ENCODE data around the gene IL34.

The IL34 gene

GRCh38 chr16:70657956-70658355 lies 11.6 kb downstream of the IL34 start:
- TF ChIP-seq CTCF (IDR thresholded peaks at IDR 0.05; ENCODE audit: insufficient read depth, low read length, poor library complexity, severe bottlenecking) (no peak), EZH2phosphoT487 (conservative IDR thresholded peaks at IDR 0.05; ENCODE audit: low read length) (no peak)
- no peak overlapping the region for H3K4me3 ChIP-seq (ENCODE audit: insufficient read depth, low read length, poor library complexity, severe bottlenecking)

GRCh38 chr16:70658921-70659320 lies 12.6 kb downstream of the IL34 start:
- Histone ChIP-seq H3K27ac (ENCODE audit: low read depth, low read length) (no peak overlapping the region), H3K4me3 (ENCODE audit: insufficient read depth, low read length, poor library complexity, severe bottlenecking) (no peak overlapping the region), H3K9me2 (replicated peaks; ENCODE audit: insufficient read depth, low read length) (no peaks in the 10 kb centered on the region), H3K79me2 (ENCODE audit: insufficient read depth, low read length) (no peaks in the 10 kb centered on the region), H3F3A (ENCODE audit: insufficient read depth) (no peaks in the 10 kb centered on the region), H3K9me3 (ENCODE audit: insufficient read depth, low read length) (no peaks in the 10 kb centered on the region), H3K4me2 (ENCODE audit: low read depth, low read length, poor library complexity, severe bottlenecking) (no peak overlapping the region), H3K27me3 (ENCODE audit: low read length) (no peaks in the 10 kb centered on the region), H3K36me3 (ENCODE audit: low read length) (no peaks in the 10 kb centered on the region), H4K20me1 (ENCODE audit: low read depth, low read length) (no peaks in the 10 kb centered on the region), H3K9ac (ENCODE audit: low read length) (no peak overlapping the region), H2AFZ (ENCODE audit: low read depth, low read length, severe bottlenecking) (no peak overlapping the region)
- TF ChIP-seq EZH2phosphoT487 (conservative IDR thresholded peaks at IDR 0.05; ENCODE audit: low read length), result no peak

More at GRCh38 chr16:70657956-70658355, 11.6 kb downstream of the IL34 start:
- no peak overlapping the region for H3K27ac ChIP-seq (ENCODE audit: low read depth, low read length)
- no peaks in the 10 kb centered on the region for H3K9me3 ChIP-seq (ENCODE audit: insufficient read depth, low read length)
- H3K27me3 ChIP-seq (ENCODE audit: low read length), result no peaks in the 10 kb centered on the region
- no peak overlapping the region for H2AFZ ChIP-seq (ENCODE audit: low read depth, low read length, severe bottlenecking)
- no peaks in the 10 kb centered on the region for H3K36me3 ChIP-seq (ENCODE audit: low read length)
- no peak overlapping the region for H3K4me2 ChIP-seq (ENCODE audit: low read depth, low read length, poor library complexity, severe bottlenecking)
- H3K9ac ChIP-seq (ENCODE audit: low read length), result no peak overlapping the region
- no peaks in the 10 kb centered on the region for H3K79me2 ChIP-seq (ENCODE audit: insufficient read depth, low read length)
- no peaks in the 10 kb centered on the region for H3F3A ChIP-seq (ENCODE audit: insufficient read depth)
- no peaks in the 10 kb centered on the region for H3K9me2 ChIP-seq (replicated peaks; ENCODE audit: insufficient read depth, low read length)
- H4K20me1 ChIP-seq (ENCODE audit: low read depth, low read length), result no peaks in the 10 kb centered on the region

GRCh38 chr16:70659546-70659945 lies 13.2 kb downstream of the IL34 start:
- Histone ChIP-seq H3K9me3 (ENCODE audit: insufficient read depth, low read length) (no peaks in the 10 kb centered on the region), H3K79me2 (ENCODE audit: insufficient read depth, low read length) (no peaks in the 10 kb centered on the region)

More at GRCh38 chr16:70659546-70659945, 13.2 kb downstream of the IL34 start:
- TF ChIP-seq EZH2phosphoT487 (conservative IDR thresholded peaks at IDR 0.05; ENCODE audit: low read length), result no peak
- TF ChIP-seq CTCF (IDR thresholded peaks at IDR 0.05; ENCODE audit: insufficient read depth, low read length, poor library complexity, severe bottlenecking), result no peak
- Histone ChIP-seq H3K36me3 (ENCODE audit: low read length) (no peaks in the 10 kb centered on the region), H2AFZ (ENCODE audit: low read depth, low read length, severe bottlenecking) (no peak overlapping the region), H4K20me1 (ENCODE audit: low read depth, low read length) (no peaks in the 10 kb centered on the region), H3K27ac (ENCODE audit: low read depth, low read length) (no peak overlapping the region), H3K4me2 (ENCODE audit: low read depth, low read length, poor library complexity, severe bottlenecking) (no peak overlapping the region), H3K9ac (ENCODE audit: low read length) (no peak overlapping the region), H3F3A (ENCODE audit: insufficient read depth) (no peaks in the 10 kb centered on the region), H3K4me3 (ENCODE audit: insufficient read depth, low read length, poor library complexity, severe bottlenecking) (no peak overlapping the region), H3K27me3 (ENCODE audit: low read length) (no peaks in the 10 kb centered on the region), H3K9me2 (replicated peaks; ENCODE audit: insufficient read depth, low read length) (no peaks in the 10 kb centered on the region)

All from SU-DHL-6 (cell line).